ENCODE measurements around the gene SCAMP2. TPM values are rescaled to one million over a fixed set of nuclear protein-coding genes. Genes with fewer than 3 reads are reported as not detected.
"Not testable (repeated sequence)": the region's sequence is repeated elsewhere in the genome, so short reads cannot be mapped to it uniquely, and the experiment has no call there.

Gene SCAMP2, protein sequence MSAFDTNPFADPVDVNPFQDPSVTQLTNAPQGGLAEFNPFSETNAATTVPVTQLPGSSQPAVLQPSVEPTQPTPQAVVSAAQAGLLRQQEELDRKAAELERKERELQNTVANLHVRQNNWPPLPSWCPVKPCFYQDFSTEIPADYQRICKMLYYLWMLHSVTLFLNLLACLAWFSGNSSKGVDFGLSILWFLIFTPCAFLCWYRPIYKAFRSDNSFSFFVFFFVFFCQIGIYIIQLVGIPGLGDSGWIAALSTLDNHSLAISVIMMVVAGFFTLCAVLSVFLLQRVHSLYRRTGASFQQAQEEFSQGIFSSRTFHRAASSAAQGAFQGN
- 25.8 and 29.2 TPM in 2 replicates for total RNA-seq (2014; rRNA removed; shearing (Covaris generic))

GRCh38 chr15:74873036-74873755, at the start of gene SCAMP2:
Gene SCAMP2 (minus strand): TSS chr15:74873365. CDS start chr15:74873255, 110 bp downstream.
- Histone ChIP-seq H3K4me1 (0 out of 2 replicates have a peak, but pooled peaks cover 5% of the 10 kb centered on the region), H3K36me3 (no peaks in the 10 kb centered on the region)

GRCh38 chr15:74920456-74920855, 47.3 kb upstream of the SCAMP2 start:
- Histone ChIP-seq H3K4me1 (no peaks in the 10 kb centered on the region), H3K27me3 (no peaks in the 10 kb centered on the region), H3K36me3 (peaks cover 81% of the 10 kb centered on the region), H3K9me3 (replicated peaks) (no peaks in the 10 kb centered on the region), H3K4me3 (no peak overlapping the region), H3K27ac (no peak overlapping the region)
- no peak for DNase-seq

More at GRCh38 chr15:74873036-74873755, at the start of gene SCAMP2:
- peak within 1 kb of the TSS; percentile 83 for H3K27ac ChIP-seq
- H3K9me3 ChIP-seq (replicated peaks): no peaks in the 10 kb centered on the region
- 0 out of 2 replicates have a peak, but pooled peaks cover under 1% of the 10 kb centered on the region for H3K27me3 ChIP-seq
- peak; percentile 95 to 96 for DNase-seq
- peak within 1 kb of the TSS; percentile 98 for H3K4me3 ChIP-seq

DNA sequence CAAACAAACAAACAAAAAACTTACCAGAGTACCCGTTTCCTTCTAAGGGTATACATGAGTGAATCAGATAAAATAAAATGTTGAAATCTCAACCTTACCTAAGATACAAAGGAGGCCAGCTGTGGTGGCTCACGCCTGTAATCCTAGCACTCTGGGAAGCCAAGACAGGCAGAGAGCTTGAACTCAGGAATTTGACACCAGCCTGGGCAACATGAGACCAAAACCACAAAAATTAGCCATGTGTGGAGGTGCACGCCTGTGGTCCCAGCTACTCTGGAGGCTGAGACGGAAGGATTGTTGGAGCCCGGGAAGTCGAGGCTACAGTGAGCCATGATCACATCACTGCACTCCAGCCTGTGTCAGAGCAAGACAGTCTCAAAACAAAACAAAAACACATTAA, 44.5 kb upstream of the SCAMP2 start:
- Histone ChIP-seq H3K27me3 (no peaks in the 10 kb centered on the region), H3K4me1 (no peaks in the 10 kb centered on the region), H3K9me3 (replicated peaks) (no peaks in the 10 kb centered on the region), H3K4me3 (no peak overlapping the region), H3K27ac (no peak overlapping the region), H3K36me3 (peaks cover 88% of the 10 kb centered on the region)
- peak; percentile 46 to 57 for DNase-seq

DNA sequence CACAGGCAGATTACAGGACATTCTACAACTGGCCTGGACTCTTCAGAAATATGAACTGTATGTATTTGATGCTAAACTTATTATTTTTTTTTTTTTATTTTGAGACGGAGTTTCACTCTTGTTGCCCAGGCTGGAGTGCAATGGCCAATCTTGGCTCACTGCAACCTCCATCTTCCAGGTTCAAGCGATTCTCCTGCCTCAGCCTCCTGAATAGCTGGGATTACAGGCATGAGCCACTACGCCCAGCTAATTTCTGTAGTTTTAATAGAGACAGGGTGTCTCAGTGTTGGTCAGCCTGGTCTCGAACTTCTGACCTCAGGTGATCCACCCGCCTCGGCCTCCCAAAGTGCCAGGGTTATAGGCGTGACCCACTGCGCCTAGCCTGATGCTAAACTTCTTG, 40.6 kb upstream of the SCAMP2 start:
- not testable (repeated sequence) for H3K27me3 ChIP-seq; DNase-seq; H3K27ac ChIP-seq; H3K9me3 ChIP-seq (replicated peaks); H3K4me1 ChIP-seq; H3K4me3 ChIP-seq
- peaks cover 55% of the 10 kb centered on the region for H3K36me3 ChIP-seq

DNA sequence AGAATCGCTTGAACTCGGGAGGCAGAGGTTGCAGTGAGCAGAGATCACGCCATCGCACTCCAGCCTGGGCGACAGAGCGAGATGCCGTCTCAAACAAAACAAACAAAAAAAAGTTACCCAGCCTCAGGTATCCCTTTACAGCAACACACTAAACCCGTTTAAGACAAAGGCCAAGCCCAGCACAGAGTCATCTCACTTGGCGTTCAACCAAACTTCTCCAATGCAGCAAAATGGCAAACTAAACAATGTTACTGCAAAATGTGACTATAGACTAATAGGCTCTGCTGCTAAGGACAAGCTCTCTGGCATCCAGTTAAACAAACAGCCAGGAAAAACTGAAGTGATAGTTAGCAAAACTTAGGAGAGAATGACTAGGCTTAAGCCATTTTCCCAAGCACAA, 39.9 kb upstream of the SCAMP2 start:
- Histone ChIP-seq H3K27me3 (no peaks in the 10 kb centered on the region), H3K36me3 (peaks cover 48% of the 10 kb centered on the region), H3K9me3 (replicated peaks) (no peaks in the 10 kb centered on the region), H3K4me1 (no peaks in the 10 kb centered on the region), H3K27ac (no peak overlapping the region), H3K4me3 (no peak overlapping the region)
- DNase-seq: no peak

DNA sequence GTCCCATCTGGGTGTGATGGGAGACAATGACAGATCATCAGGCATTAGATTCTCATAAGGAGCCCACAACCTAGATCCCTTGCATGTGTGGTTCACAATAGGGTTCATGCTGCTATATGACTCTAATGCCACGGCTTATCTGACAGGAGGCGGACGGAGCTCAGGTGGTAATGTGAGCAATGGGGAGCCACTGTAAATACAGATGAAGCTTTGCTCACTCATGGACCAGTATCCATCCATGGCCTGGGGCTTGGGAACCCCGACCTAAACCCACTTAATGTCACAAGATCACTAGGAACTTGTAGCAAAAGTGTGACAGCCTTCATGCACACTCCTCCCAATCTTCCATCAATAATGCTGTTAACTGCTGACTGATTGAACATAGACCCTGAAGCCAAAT, 35.5 kb upstream of the SCAMP2 start:
- Histone ChIP-seq H3K4me3 (no peak overlapping the region), H3K27ac (no peak overlapping the region), H3K36me3 (peaks cover 17% of the 10 kb centered on the region), H3K4me1 (no peaks in the 10 kb centered on the region), H3K27me3 (no peaks in the 10 kb centered on the region), H3K9me3 (replicated peaks) (no peaks in the 10 kb centered on the region)
- DNase-seq: no peak

DNA sequence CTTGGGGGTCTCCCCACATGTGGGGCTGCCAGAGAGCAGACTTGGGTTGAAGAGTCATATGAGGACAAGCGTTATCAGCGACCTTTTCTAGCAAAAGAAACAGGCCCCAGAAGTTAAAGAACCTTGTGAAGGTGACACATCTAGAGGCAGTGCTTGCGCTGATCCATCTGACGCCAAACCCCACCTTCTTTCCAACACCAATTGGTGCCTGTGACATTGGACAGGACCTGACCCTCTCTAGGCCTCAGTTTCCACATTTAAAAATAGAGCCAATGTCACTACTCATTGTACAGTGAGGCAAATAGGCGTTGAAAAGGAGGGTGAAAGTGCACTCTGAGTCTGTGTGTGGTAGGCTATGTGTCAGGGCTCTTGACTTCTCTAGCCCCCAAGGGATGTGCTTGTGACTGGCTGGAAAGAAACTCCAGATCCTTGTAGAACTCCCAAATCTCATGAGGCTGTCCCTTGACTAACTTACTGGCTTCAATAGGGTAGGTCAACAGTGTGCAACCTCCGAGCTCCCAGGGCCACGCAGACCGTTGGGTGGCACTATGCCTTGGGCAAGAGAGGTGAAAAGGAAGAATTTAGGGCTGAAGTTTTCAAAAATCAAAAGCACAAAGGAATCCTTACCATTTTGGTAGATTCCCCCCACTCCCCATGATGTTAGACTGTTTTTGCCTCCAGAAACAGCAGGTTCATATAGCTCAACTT, 34.2 kb upstream of the SCAMP2 start:
- Histone ChIP-seq H3K27ac (peak overlapping the region; percentile 48), H3K4me1 (no peaks in the 10 kb centered on the region), H3K4me3 (peak overlapping the region; percentile 74), H3K36me3 (peaks cover 5% of the 10 kb centered on the region; the same call in 1 of the 2 replicates), H3K9me3 (replicated peaks) (no peaks in the 10 kb centered on the region), H3K27me3 (no peaks in the 10 kb centered on the region)
- no peak for DNase-seq

DNA sequence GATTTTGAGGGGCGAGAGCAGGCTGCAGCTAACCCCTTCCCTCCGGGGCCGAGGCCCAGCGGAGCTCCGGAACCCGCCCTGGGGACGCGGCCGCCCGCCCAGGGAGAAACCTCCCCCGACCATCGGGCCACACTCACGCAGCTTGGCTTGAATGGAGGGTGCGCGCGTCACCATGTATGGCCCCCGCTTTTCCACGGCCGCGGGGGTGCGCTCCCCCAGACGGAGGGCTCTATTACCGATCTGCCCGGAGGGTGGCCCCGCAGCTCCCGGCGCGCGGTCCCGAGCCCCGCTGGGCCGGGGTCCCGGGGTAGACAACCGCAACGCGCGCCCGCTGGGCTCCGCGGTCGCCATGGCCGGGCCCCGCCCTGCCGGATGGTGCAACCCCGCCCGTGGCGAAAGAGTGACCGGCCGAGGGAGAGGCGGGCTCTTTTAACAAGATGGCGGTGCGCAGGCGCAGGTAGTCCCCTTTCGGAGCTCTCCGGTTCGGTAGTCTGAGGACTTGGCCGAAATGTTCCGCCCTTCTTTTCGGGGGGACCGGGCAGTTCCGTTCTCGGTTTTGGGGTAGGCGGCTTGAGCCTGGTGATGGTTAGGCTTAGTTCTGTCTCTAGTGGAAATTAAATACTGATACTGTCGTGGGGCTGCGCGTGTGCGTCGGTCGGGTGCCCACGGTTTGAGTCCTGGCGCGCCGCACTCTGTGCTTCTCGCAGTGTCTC, 33.4 kb upstream of the SCAMP2 start, which contains the start of gene FAM219B:
FAM219B (minus strand) TSS at position 402 of the 713 bp plus-strand sequence; CDS start at position 351, 51 bp downstream.
- Histone ChIP-seq H3K27ac (peak within 1 kb of the TSS; percentile 48), H3K27me3 (no peaks in the 10 kb centered on the region), H3K4me1 (no peaks in the 10 kb centered on the region), H3K9me3 (replicated peaks) (no peaks in the 10 kb centered on the region), H3K36me3 (peaks cover 4% of the 10 kb centered on the region; the same call in 1 of the 2 replicates), H3K4me3 (peak within 1 kb of the TSS; percentile 74)
- DNase-seq: peak; percentile 90

DNA sequence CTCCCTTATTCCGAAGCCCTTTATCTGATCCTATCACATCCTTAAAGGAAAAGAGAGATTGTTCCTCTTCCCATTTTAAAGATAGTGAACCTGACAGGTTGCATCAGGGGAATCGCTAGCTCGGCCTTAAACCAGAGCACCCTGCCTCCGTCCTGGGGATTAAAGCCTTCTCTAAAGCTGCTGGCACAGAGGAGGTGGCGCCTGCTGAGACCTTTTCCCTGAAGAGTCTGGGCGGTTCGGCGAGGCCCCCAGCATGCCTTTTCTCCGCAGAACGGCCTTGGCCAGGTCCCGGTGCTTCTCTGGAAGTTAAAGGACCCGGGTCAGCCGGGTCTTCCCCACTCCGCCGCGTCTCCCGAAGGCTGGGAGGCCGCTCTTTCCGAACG, 32.9 kb upstream of the SCAMP2 start:
- H3K27ac ChIP-seq: peak overlapping the region; percentile 48
- H3K36me3 ChIP-seq: peaks cover 4% of the 10 kb centered on the region; the same call in 1 of the 2 replicates
- peak in 1 of 2 experiments; percentile 54 for DNase-seq
- H3K4me1 ChIP-seq: no peaks in the 10 kb centered on the region
- H3K27me3 ChIP-seq: no peaks in the 10 kb centered on the region
- no peaks in the 10 kb centered on the region for H3K9me3 ChIP-seq (replicated peaks)
- peak overlapping the region; percentile 74 for H3K4me3 ChIP-seq

DNA sequence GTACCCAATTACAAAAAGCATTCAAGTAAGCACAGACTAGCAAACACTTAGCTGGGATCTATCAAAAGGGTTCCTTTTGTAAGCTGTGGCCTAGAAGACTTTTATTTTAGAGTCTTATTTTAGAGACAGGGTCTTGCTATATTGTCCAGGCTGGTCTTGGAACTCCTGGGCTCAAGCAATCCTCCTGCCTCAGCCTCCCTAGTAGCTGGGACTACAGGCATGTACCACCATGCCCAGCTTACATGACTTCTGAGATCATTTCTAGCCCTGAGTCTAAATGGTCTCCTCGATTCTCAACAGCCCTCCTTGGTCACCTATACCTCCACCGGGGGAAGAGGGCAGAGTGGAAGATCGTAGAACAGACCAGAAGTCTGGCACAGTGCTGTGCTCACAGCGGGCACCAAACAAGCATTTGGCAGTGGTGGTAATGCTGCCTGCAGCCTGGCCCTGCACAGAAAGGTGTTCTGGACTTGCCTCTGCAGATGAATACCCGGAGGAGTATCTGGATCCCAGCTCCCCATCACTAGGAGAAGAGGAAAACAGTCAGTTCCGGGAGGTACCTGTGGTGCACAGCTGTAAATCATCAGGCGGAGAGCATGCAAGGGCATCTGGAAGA, 31.1 kb upstream of the SCAMP2 start:
- Histone ChIP-seq H3K9me3 (replicated peaks) (no peaks in the 10 kb centered on the region), H3K27ac (no peak overlapping the region), H3K36me3 (peaks cover 13% of the 10 kb centered on the region), H3K4me3 (no peak overlapping the region), H3K4me1 (no peaks in the 10 kb centered on the region), H3K27me3 (no peaks in the 10 kb centered on the region)
- no peak for DNase-seq

GRCh38 chr15:74903676-74904075, 30.5 kb upstream of the SCAMP2 start:
- Histone ChIP-seq H3K27ac (no peak overlapping the region), H3K4me1 (no peaks in the 10 kb centered on the region), H3K4me3 (no peak overlapping the region), H3K27me3 (no peaks in the 10 kb centered on the region), H3K9me3 (replicated peaks) (no peaks in the 10 kb centered on the region), H3K36me3 (peaks cover 13% of the 10 kb centered on the region)
- no peak for DNase-seq

- Histone ChIP-seq H3K9me3 (replicated peaks) (no peaks in the 10 kb centered on the region), H3K36me3 (peaks cover 13% of the 10 kb centered on the region)
These were observed 29.3 kb upstream of the SCAMP2 start for GRCh38 chr15:74902295-74903075.

DNA sequence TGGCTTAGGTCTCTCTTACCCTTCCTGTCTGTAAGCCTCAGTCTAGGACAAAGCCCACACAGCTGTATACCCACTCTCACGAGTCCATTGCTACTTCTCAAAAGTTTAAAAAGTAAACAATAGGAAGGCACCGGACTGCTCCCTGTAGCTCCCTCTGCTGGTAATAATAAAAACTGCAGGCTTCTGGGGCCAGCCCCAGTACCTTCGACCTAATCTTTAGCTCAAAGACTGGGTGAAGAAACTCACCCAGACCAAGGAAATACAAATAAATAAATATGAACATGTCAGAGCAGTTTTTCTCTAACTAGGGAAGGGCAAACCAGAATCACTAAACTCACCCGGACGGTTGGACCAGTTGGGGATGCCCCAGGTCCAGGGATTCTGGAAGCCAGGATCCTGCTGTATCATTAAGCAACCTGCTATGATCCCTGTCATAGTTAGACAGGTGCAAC, 28.5 kb upstream of the SCAMP2 start:
- peaks cover 13% of the 10 kb centered on the region for H3K36me3 ChIP-seq
- no peaks in the 10 kb centered on the region for H3K9me3 ChIP-seq (replicated peaks)
- DNase-seq: peak; percentile 49 to 78
- no peak overlapping the region for H3K27ac ChIP-seq
- no peaks in the 10 kb centered on the region for H3K27me3 ChIP-seq
- H3K4me1 ChIP-seq: no peaks in the 10 kb centered on the region
- no peak overlapping the region for H3K4me3 ChIP-seq

More at GRCh38 chr15:74902295-74903075, 29.3 kb upstream of the SCAMP2 start:
- no peak for DNase-seq
- Histone ChIP-seq H3K4me3 (no peak overlapping the region), H3K27me3 (no peaks in the 10 kb centered on the region), H3K27ac (no peak overlapping the region), H3K4me1 (no peaks in the 10 kb centered on the region)

Data from SJCRH30 (cell line).